ENCODE measurements around the gene ZFAND5. TPM values are rescaled to one million over a fixed set of nuclear protein-coding genes. Genes with fewer than 3 reads are reported as not detected.

Gene ZFAND5
- total RNA-seq, 3 donors from 2014 or later: 268 to 516 (median 423) TPM

DNA sequence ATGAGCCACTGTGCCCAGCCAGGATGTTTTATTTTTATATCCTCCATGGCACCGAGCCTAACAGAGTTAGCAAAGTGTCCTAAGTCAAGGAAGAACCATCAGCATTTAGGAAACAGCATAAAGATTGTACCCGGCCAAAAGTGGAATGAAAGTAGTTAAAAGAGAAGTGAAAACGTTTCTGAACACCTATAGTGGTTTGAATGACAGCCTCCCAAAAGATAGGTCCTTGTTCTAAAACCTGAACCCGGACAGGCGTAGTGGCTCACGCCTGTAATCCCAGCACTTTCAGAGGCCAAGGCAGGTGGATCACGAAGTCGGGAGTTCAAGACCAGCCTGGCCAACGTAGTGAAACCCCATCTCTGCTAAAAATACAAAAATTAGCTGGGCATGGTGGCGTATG, 37.4 kb downstream of the ZFAND5 start:
- Histone ChIP-seq H3K4me1 (no peaks in the 10 kb centered on the region), H3K4me3 (no peak overlapping the region), H3K9me3 (no peaks in the 10 kb centered on the region), H3K27me3 (no peaks in the 10 kb centered on the region), H3K36me3 (no peaks in the 10 kb centered on the region), H3K27ac (no peak overlapping the region)
- intact Hi-C loops (cut with DNase I; ENCODE audit: low total_unique reads): no loop called here
- TF ChIP-seq CTCF (IDR thresholded peaks at IDR 0.05): no peak
- TF ChIP-seq POLR2AphosphoS5 (IDR thresholded peaks at IDR 0.05): no peak
- TF ChIP-seq POLR2A (IDR thresholded peaks at IDR 0.05): no peak
- no peak for DNase-seq (ENCODE audit: low spot score in 2 of 2)

- Histone ChIP-seq H3K27me3 (no peaks in the 10 kb centered on the region), H3K27ac (no peak overlapping the region), H3K9me3 (no peaks in the 10 kb centered on the region), H3K36me3 (no peaks in the 10 kb centered on the region), H3K4me3 (no peak overlapping the region), H3K4me1 (no peaks in the 10 kb centered on the region)
- TF ChIP-seq POLR2A (IDR thresholded peaks at IDR 0.05) (no peak), POLR2AphosphoS5 (IDR thresholded peaks at IDR 0.05) (no peak), CTCF (IDR thresholded peaks at IDR 0.05) (no peak)
- intact Hi-C loops (cut with DNase I; ENCODE audit: low total_unique reads): no loop called here
- no peak for DNase-seq (ENCODE audit: low spot score in 2 of 2)
These were observed 38.4 kb downstream of the ZFAND5 start for GRCh38 chr9:72326641-72327040.

GRCh38 chr9:72324974-72325373, 40.0 kb downstream of the ZFAND5 start:
- H3K4me1 ChIP-seq: no peaks in the 10 kb centered on the region
- no peak overlapping the region for H3K27ac ChIP-seq
- no peaks in the 10 kb centered on the region for H3K9me3 ChIP-seq
- no peaks in the 10 kb centered on the region for H3K27me3 ChIP-seq
- TF ChIP-seq POLR2AphosphoS5 (IDR thresholded peaks at IDR 0.05) (no peak), CTCF (IDR thresholded peaks at IDR 0.05) (no peak), POLR2A (IDR thresholded peaks at IDR 0.05) (no peak)
- no peak overlapping the region for H3K4me3 ChIP-seq
- no peaks in the 10 kb centered on the region for H3K36me3 ChIP-seq
- intact Hi-C loops (cut with DNase I; ENCODE audit: low total_unique reads): loop anchor here (5.0 kb wide), 1 partner anchor 77 kb away; no protein-coding TSS in a partner anchor
- DNase-seq (ENCODE audit: low spot score in 2 of 2): no peak

GRCh38 chr9:72322678-72323077, 42.3 kb downstream of the ZFAND5 start:
- Histone ChIP-seq H3K4me1 (no peaks in the 10 kb centered on the region), H3K4me3 (no peak overlapping the region), H3K9me3 (no peaks in the 10 kb centered on the region), H3K27ac (no peak overlapping the region), H3K27me3 (no peaks in the 10 kb centered on the region), H3K36me3 (no peaks in the 10 kb centered on the region)
- TF ChIP-seq POLR2AphosphoS5 (IDR thresholded peaks at IDR 0.05) (no peak), POLR2A (IDR thresholded peaks at IDR 0.05) (no peak), CTCF (IDR thresholded peaks at IDR 0.05) (no peak)
- no peak for DNase-seq (ENCODE audit: low spot score in 2 of 2)
- intact Hi-C loops (cut with DNase I; ENCODE audit: low total_unique reads): loop anchor here (5.0 kb wide), 1 partner anchor 80 kb away; no protein-coding TSS in a partner anchor

GRCh38 chr9:72322259-72322658, 42.7 kb downstream of the ZFAND5 start:
- Histone ChIP-seq H3K4me1 (no peaks in the 10 kb centered on the region), H3K27me3 (no peaks in the 10 kb centered on the region), H3K36me3 (no peaks in the 10 kb centered on the region), H3K9me3 (no peaks in the 10 kb centered on the region), H3K4me3 (no peak overlapping the region), H3K27ac (no peak overlapping the region)
- no peak for DNase-seq (ENCODE audit: low spot score in 2 of 2)
- intact Hi-C loops (cut with DNase I; ENCODE audit: low total_unique reads): loop anchor here (5.0 kb wide), 1 partner anchor 80 kb away; no protein-coding TSS in a partner anchor
- TF ChIP-seq CTCF (IDR thresholded peaks at IDR 0.05) (no peak), POLR2A (IDR thresholded peaks at IDR 0.05) (no peak), POLR2AphosphoS5 (IDR thresholded peaks at IDR 0.05) (no peak)
